RWPE2 (cell line): ENCODE data around the gene IRF7.

Source experiments
- ATAC-seq: fragments of 200-7000 bp; cut with Tn5 transposase; 3 replicates; pipeline ENCODE4 v1.9.1; 2021; ENCODE audit warnings: low read depth
- DNase-seq: peaks from one replicate; pipeline ENCODE4 v3.0.0-alpha.2; 2020; ENCODE audit warnings: low spot score
- H3K27ac ChIP-seq: fragments of 450-650 bp; 2 replicates; pipeline ENCODE4 v1.5.1; 2017; ENCODE audit warnings: mild to moderate bottlenecking; ENCODE audit not compliant: poor library complexity, severe bottlenecking
- H3K27me3 ChIP-seq: fragments of 250-450 bp; sonication (Bioruptor Pico); 2 replicates; pipeline ENCODE4 v1.5.1; 2021; ENCODE audit warnings: mild to moderate bottlenecking, moderate library complexity; ENCODE audit not compliant: insufficient read depth, poor library complexity, severe bottlenecking
- H3K36me3 ChIP-seq: fragments of 250-450 bp; sonication (Bioruptor Pico); 2 replicates; pipeline ENCODE4 v1.5.1; 2020; ENCODE audit warnings: low read depth, mild to moderate bottlenecking, moderate library complexity
- H3K4me1 ChIP-seq: fragments of 250-450 bp; sonication (Bioruptor Pico); 2 replicates; pipeline ENCODE4 v1.5.1; 2021; ENCODE audit warnings: mild to moderate bottlenecking, moderate library complexity; ENCODE audit not compliant: insufficient read depth, poor library complexity, severe bottlenecking
- H3K4me3 ChIP-seq: fragments of 250-450 bp; sonication (Bioruptor Pico); 2 replicates; pipeline ENCODE4 v1.5.1; 2021; ENCODE audit warnings: mild to moderate bottlenecking, moderate library complexity; ENCODE audit not compliant: severe bottlenecking
- H3K9me3 ChIP-seq: fragments of 250-450 bp; sonication (Bioruptor Pico); 2 replicates; pipeline ENCODE4 v1.5.1; 2021; ENCODE audit warnings: mild to moderate bottlenecking, moderate library complexity; ENCODE audit not compliant: severe bottlenecking
- TF ChIP-seq, protein P1 (sequence below): fragments of 450-650 bp; IDR thresholded peaks from one replicate; pipeline ENCODE4 v1.5.1; 2017; ENCODE audit warnings: mild to moderate bottlenecking, moderate library complexity; ENCODE audit not compliant: poor library complexity, severe bottlenecking

IRF7 gene

DNA sequence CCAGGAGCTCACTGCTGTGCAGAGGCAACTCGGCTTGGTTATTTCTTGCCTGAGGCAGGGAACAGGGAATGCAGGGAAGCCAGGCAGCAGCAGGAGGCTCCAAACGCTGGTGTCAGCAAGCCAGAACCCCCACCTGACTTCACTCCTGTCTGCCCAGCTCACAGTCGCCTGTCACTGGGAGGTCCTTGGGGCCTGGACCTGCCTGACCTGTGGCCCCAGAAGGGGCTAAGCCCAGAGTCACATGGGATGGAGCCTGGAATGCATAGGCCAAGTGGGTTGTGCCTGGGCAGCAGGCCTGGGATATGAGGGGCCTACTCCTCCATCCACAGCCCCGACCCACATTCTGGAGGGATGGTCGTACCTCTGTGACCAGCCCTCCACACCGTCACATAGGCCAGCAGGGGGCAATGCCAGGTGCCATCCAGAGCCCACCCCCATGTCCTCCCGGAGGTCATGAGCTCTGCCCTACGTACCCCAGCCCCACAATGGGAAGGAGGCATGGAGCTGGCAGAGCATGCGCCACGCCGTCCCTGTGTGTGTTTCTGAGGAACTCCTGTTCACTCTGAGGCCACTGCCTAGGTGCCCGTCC lies 49.7 kb downstream of the IRF7 start:
- Histone ChIP-seq H3K9me3 (no peaks in the 10 kb centered on the region), H3K4me1 (peaks cover 7% of the 10 kb centered on the region), H3K27me3 (no peaks in the 10 kb centered on the region), H3K27ac (peak overlapping the region; percentile 81), H3K36me3 (peaks cover 32% of the 10 kb centered on the region), H3K4me3 (no peak overlapping the region)
- TF ChIP-seq, protein P1, sequence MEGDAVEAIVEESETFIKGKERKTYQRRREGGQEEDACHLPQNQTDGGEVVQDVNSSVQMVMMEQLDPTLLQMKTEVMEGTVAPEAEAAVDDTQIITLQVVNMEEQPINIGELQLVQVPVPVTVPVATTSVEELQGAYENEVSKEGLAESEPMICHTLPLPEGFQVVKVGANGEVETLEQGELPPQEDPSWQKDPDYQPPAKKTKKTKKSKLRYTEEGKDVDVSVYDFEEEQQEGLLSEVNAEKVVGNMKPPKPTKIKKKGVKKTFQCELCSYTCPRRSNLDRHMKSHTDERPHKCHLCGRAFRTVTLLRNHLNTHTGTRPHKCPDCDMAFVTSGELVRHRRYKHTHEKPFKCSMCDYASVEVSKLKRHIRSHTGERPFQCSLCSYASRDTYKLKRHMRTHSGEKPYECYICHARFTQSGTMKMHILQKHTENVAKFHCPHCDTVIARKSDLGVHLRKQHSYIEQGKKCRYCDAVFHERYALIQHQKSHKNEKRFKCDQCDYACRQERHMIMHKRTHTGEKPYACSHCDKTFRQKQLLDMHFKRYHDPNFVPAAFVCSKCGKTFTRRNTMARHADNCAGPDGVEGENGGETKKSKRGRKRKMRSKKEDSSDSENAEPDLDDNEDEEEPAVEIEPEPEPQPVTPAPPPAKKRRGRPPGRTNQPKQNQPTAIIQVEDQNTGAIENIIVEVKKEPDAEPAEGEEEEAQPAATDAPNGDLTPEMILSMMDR, result peak; percentile 15
- DNase-seq, result no peak
- 0 out of 3 replicates have a peak, but pooled peaks have one; percentile 5 for ATAC-seq

DNA sequence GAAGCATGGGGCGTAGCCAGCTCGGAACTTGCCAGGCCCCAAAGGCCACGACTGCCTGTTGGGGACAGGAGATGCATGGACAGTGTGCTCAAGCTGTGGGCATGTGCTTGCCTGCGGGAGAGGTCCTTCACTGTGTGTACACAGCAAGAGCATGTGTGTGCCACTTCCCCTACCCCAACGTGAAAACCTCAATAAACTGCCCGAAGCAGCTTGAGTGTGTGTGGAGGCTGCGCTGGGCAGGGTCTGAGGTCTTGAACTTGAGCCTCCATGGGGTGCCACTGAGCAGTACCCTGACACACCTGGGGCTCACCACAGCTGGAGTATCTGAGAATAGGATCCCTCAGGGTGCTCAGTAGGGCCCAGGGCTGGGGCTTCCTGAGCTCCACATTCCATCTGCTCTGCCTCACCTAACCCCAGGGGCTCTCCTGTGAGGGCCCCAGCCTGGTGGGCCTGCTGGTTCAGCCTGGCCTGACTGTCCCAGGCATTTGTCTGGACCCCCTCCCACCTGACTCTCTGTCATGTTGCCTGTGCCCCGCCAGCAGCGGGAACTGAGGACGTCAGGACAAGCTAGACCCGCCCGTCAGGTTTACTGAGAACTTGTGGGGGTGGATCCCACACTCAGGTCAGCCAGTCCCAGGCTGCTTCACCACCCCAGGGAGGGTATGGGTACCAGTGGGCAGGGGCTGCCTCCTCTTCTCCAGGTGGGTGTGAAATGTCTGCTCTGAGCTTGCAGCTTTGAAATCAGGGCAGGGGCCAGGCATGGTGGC lies 51.8 kb downstream of the IRF7 start:
- TF ChIP-seq, protein P1, result no peak
- Histone ChIP-seq H3K4me1 (peaks cover 3% of the 10 kb centered on the region), H3K36me3 (peaks cover 32% of the 10 kb centered on the region)

DNA sequence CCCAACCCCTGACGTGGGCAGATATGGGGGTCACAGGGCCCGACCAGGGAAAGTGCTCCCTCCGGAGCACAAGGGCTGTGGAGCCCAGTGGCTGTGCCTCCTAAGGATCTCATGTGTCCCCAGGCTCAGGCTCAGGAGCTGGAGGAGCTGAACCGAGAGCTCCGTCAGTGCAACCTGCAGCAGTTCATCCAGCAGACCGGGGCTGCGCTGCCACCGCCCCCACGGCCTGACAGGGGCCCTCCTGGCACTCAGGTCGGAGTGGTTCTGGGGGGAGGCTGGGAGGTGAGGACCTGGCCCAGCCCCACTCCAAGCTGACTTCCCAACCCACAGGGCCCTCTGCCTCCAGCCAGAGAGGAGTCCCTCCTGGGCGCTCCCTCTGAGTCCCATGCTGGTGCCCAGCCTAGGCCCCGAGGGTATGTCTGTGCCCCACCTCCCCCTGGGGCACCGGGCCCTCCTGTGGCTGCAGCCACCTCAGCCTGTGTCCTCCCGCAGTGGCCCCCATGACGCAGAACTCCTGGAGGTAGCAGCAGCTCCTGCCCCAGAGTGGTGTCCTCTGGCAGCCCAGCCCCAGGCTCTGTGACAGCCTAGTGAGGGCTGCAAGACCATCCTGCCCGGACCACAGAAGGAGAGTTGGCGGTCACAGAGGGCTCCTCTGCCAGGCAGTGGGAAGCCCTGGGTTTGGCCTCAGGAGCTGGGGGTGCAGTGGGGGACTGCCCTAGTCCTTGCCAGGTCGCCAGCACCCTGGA lies 52.5 kb downstream of the IRF7 start:
- H3K27ac ChIP-seq, result peak overlapping the region; percentile 16
- TF ChIP-seq, protein P1, result no peak

More for the DNA sequence above, 51.8 kb downstream of the IRF7 start:
- Histone ChIP-seq H3K4me3 (no peak overlapping the region), H3K27ac (peak overlapping the region; percentile 16), H3K9me3 (no peaks in the 10 kb centered on the region), H3K27me3 (no peaks in the 10 kb centered on the region)
- DNase-seq, result no peak
- ATAC-seq, result no peak

More for the DNA sequence above, 52.5 kb downstream of the IRF7 start:
- Histone ChIP-seq H3K9me3 (no peaks in the 10 kb centered on the region), H3K27me3 (no peaks in the 10 kb centered on the region), H3K4me1 (peaks cover 3% of the 10 kb centered on the region), H3K36me3 (peaks cover 32% of the 10 kb centered on the region), H3K4me3 (no peak overlapping the region)
- DNase-seq, result no peak
- ATAC-seq, result no peak
